Spleen (tissue), 7 donors: ENCODE measurements around the gene AKAP6.

Experiments used
- CTCF ChIP-seq, 11 experiments: fragments of 200-600 bp in 7 of 11; fragments of 450-650 bp in 4 of 11; sonication (generic) in 4 of 11; IDR thresholded peaks in 8 of 11; conservative IDR thresholded peaks in 3 of 11; 1 replicate in 7 of 11; 2 replicates in 4 of 11; pipeline versions ENCODE4 v1.4.0 to v1.8.0; 2016 to 2021; ENCODE audit warnings: antibody characterized with exemption in 11 of 11, inconsistent platforms in 4 of 11, mild to moderate bottlenecking in 1 of 11
- POLR2A ChIP-seq, 3 donors: fragments of 450-650 bp; IDR thresholded peaks; one replicate each; pipeline ENCODE4 v1.5.1; 2017; ENCODE audit warnings: antibody characterized with exemption in 3 of 3, mild to moderate bottlenecking in 1 of 3
- POLR2AphosphoS5 ChIP-seq, 3 donors: sonication (generic); formaldehyde crosslinking; IDR thresholded peaks; one replicate each; pipeline ENCODE4 v1.5.1; 2017; ENCODE audit warnings: antibody characterized with exemption in 3 of 3
- donor health status: DM: no; HTN: no; CAD: no; lungs with moderate emphysema.
- donor health status: DM: no; HTN: no; CAD: no.
- donor health status: DM: no; HTN: no; CAD: no.

- TF ChIP-seq POLR2AphosphoS5 (IDR thresholded peaks at IDR 0.05) (no peak), POLR2A (IDR thresholded peaks at IDR 0.05) (no peak), CTCF (IDR thresholded peaks at IDR 0.05 in 8 of 11, conservative IDR thresholded peaks at IDR 0.05 in 3 of 11) (no peak)
These were observed 166.3 kb downstream of the AKAP6 start for GRCh38 chr14:32495435-32495734.
